ENCODE data around the gene NCOR2. TPM values are rescaled to one million over a fixed set of nuclear protein-coding genes. Genes with fewer than 3 reads are reported as not detected.

NCOR2 gene
- total RNA-seq, 2 donors from 2014 or later: 72.8 to 87.8 TPM

DNA sequence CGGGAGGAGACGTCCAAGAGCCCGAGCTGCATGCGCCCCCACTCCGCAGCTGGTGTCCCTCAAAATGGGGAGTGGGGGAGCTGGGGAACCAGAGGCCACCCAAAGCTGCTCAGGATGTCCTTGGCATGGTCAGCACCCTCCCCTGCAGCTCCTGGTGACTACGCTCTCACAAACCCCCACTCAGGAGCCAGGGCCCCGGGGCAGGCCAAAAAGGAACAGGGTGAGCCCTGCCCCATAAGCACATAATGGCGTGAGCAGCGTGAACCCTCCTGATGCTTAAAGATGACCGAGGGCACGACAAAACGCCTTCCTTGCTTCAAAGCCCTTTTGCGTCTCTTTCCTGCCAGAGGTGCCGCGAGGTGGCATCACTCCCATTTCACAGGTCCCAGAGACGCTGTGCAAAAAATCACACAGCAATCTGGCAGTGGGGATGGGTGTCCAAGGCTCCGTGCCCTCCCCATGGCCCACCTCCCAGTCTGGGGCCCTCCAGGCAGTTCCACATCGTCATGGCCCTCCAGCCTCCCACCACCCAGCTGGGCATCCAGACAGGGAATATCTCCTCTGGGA, 13.5 kb downstream of the NCOR2 start:
- no peak for ATAC-seq (replicated peaks)
- Mint-ChIP-seq H3K9me3 (no peaks in the 10 kb centered on the region), H3K27me3 (no peaks in the 10 kb centered on the region), H3K27ac (no peak overlapping the region), H3K4me3 (no peak overlapping the region), H3K36me3 (ENCODE audit: low read depth) (no peaks in the 10 kb centered on the region), H3K4me1 (peaks cover 7% of the 10 kb centered on the region)

DNA sequence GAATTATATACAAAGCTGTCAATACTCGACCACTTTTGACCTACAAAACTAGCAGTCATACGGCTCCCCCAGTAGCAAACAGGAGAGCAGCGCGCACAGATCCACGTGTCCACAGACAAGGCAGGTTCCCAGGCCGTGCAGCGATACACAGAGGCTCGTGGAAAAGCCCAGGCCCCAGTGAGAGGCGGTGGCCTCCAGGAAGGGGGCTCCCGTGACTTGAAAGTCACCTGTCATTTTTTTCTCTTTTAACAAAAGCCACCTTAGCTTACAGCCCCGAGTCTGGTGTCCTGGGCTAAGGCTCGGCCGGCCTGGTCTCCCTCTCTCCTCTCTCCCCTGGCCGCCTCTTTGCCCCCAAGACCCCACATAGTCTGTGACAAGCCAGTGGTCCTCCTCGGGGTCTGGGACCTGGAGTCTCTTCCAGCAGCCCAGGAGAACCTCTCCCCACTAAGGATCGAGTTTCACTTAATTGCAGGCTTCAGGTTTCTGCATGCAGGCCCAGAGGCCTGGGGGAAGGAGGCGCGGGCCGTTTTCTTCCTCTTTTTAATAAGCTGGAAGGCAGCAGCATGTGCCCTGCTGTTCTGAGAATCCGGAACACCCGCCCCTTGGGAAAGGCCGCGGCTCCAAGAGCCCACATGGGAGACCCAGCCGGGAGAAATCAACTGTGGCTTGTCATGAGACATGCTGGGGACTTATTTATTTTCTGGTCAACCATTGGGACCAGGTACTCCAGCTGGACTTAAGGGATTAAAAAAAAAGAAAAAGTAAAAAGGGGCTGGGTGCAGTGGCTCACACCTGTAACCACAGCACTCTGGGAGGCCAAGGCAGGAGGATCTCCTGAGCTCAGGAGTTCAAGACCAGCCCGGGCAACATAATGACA, 15.9 kb downstream of the NCOR2 start:
- ATAC-seq (replicated peaks): no peak
- no peaks in the 10 kb centered on the region for H3K36me3 Mint-ChIP-seq (ENCODE audit: low read depth)
- peaks cover 12% of the 10 kb centered on the region for H3K4me1 Mint-ChIP-seq
- no peaks in the 10 kb centered on the region for H3K27me3 Mint-ChIP-seq
- H3K4me3 Mint-ChIP-seq: no peak overlapping the region
- H3K9me3 Mint-ChIP-seq: no peaks in the 10 kb centered on the region
- H3K27ac Mint-ChIP-seq: no peak overlapping the region

DNA sequence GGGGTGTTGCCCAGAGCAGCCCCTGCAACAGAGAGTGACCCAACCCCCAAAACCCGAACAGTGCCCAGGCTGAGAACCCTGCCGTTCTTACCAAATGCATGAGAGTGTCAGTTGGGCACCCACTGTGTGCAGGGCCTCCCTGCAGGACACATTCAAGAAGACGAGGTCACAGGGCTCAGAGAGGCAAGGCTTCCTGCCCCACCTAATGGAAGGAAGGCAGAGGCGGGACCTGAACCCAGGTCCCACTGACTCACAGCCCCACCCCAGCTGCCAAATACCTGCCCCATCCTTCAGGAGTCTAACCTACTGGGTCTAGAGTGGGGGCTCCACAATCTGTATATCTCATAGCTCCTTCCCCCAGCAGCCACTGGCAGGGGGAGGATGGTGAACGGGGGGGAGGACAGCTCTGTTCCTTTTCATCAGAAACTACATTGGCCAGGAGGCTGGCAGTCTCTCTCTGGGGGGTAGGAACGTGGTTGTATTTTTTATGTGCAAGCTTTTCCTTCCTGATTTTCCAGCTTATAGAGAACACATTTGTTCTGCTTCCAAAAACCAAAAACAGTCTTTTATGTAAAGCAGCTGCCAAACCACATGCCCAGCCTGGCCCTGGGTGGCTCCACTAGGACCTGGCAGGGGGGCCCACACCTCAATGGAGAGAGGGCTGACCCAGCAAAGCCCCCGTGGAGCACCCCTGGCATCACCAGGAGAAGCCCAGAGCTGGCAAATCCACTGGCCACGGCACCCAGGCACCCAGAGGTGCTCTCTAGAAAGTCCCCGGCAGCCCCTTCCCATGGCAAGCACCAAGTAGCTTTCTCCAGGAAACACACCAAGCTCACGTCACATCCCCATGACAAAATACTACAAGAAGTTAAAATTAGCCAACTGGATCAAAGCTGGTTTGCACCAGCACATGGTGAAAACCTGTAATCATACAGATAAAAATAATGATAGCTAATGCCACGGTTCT, 17.0 kb downstream of the NCOR2 start:
- ATAC-seq (replicated peaks): no peak
- Mint-ChIP-seq H3K9me3 (no peaks in the 10 kb centered on the region), H3K36me3 (ENCODE audit: low read depth) (no peaks in the 10 kb centered on the region), H3K4me1 (peaks cover 12% of the 10 kb centered on the region), H3K4me3 (no peak overlapping the region), H3K27ac (peak overlapping the region; percentile 25), H3K27me3 (no peaks in the 10 kb centered on the region)

DNA sequence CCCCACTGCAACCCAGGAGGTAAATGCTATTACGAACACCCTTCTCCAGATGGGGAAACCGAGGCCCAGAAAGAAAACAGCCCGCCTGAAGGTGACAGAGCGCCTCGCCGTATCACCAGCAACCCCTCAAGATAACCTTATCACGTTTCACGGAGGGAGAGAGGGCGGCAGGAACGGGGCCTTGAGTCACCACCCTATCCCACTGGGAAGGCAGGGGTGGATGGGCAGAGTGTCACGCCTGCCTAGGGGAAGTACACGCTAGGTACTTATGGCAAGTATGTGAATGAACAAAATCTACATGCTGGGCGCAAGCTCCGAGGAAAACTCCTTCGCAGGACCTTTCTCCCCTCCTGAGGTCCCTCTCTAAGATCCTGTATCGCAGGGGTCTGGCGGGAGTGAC, 17.8 kb downstream of the NCOR2 start:
- Mint-ChIP-seq H3K27me3 (no peaks in the 10 kb centered on the region), H3K27ac (no peak overlapping the region), H3K4me3 (no peak overlapping the region), H3K36me3 (ENCODE audit: low read depth) (no peaks in the 10 kb centered on the region), H3K4me1 (peaks cover 12% of the 10 kb centered on the region), H3K9me3 (no peaks in the 10 kb centered on the region)
- ATAC-seq (replicated peaks): no peak

DNA sequence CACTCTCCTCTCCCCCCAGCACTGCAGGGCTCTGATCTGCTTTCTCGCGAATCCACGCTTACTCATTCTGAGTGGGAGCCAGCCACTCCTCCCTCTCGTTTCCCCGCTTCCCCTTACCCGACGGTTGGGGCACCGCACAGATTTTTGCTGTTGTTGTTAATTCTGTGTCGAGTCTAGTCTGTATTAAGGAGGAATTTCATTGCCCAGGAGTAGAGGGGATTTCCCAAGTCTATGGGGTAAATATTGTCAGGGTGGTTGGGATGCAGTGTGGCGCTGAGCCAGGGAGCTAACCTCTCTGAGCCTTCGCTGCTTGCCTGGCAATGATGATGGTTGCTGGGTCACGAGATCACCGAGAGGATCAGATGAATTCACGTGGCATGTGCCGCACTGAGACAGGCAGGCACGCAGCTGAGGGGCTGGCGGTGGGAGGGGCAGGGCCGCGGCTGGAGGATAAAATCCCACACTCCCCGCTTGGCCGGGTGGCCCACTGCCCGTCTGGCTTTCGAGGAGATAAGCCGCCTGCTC, 18.5 kb downstream of the NCOR2 start:
- H3K4me1 Mint-ChIP-seq: peaks cover 12% of the 10 kb centered on the region
- no peak for ATAC-seq (replicated peaks)
- H3K27ac Mint-ChIP-seq: peak overlapping the region; percentile 60
- no peaks in the 10 kb centered on the region for H3K36me3 Mint-ChIP-seq (ENCODE audit: low read depth)
- H3K27me3 Mint-ChIP-seq: no peaks in the 10 kb centered on the region
- H3K4me3 Mint-ChIP-seq: peak overlapping the region; percentile 30
- H3K9me3 Mint-ChIP-seq: no peaks in the 10 kb centered on the region

DNA sequence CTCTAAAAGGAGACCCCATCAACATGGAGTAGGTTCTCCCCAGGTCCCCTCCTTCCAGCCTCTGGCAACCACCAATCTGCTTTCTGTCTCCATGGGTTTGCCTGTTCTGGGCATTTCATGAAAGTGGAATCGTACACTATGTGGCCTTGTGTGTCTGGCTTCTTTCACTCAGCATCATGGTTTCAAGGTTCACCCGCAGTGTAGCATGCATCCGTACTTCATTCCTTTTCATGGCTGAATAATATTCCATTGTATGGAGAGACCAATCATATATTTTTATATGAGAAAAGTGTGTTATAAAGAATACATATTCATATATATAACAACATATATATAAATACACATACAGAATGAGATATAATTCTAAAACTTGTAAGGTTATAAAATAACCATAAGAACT, 19.8 kb downstream of the NCOR2 start:
- Mint-ChIP-seq H3K27ac (no peak overlapping the region), H3K9me3 (no peaks in the 10 kb centered on the region), H3K36me3 (ENCODE audit: low read depth) (no peaks in the 10 kb centered on the region), H3K4me3 (peak overlapping the region; percentile 60), H3K4me1 (peaks cover 12% of the 10 kb centered on the region), H3K27me3 (no peaks in the 10 kb centered on the region)
- no peak for ATAC-seq (replicated peaks)

DNA sequence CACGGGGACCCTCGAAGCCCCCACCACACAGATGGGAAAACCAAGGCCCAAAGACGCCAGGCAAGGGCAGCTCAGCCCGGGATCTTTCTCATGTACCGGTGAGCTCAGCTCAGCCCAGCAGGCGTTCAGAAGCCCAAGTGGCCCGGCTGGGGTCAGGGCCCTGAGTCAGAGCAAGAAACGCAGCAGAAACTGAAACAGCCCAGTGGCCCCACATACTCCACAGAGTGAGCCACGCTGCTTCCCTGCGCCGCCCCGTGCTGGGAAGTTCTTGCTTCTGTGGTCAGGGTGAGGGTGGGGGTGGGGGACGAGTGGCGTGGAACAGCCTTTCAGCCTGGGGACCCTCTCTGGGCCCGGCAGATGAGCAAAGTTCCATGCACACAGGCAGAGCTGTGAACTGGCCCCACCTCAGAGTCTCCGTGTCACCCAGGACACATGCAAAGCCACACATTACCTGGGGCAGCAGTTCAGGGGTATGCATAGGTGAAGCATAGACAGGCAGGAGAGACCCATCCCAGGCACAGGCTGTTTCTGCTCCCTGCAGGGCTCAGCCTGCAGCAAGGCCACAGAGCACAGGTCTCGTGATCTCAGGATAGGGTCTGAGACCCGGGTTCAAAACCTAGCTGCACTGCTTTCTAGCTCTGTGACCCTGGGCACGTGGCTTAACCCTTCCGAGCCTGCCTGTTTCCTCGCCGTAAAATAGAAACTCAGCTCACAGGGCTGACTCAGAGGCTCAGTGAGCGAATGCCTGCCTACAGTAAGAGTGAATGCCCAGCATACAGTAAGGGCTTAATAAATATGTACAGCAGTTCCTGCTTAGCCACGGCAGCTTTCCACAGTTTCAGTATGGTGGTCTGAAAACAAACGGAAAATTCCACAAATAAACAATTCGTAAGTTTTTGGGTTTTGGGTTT, 21.6 kb downstream of the NCOR2 start:
- H3K27me3 Mint-ChIP-seq: no peaks in the 10 kb centered on the region
- H3K36me3 Mint-ChIP-seq (ENCODE audit: low read depth): no peaks in the 10 kb centered on the region
- peak; percentile 93 for ATAC-seq (replicated peaks)
- H3K27ac Mint-ChIP-seq: no peak overlapping the region
- H3K4me1 Mint-ChIP-seq: peaks cover 9% of the 10 kb centered on the region
- peak overlapping the region; percentile 60 for H3K4me3 Mint-ChIP-seq
- no peaks in the 10 kb centered on the region for H3K9me3 Mint-ChIP-seq

DNA sequence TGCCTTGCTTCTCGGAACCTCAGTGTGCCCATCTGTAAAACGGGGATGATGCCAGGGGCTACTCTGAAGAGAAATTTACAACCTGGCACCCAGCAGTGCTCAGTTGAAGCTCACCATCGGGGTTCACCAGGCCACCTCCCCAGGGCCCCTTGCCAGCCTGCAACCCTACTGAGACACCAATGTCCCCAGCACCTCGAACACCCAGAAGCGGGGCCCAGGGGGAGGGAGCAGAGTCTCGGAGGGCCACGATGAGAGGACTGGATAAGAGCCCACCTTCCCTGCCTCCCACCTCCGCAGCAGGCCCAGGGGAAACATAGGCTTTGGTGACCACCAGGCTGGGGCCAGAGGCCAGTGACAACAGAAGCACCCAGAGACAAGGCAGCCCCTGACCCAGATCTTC, 22.4 kb downstream of the NCOR2 start:
- Mint-ChIP-seq H3K4me3 (peak overlapping the region; percentile 60), H3K9me3 (no peaks in the 10 kb centered on the region), H3K27ac (no peak overlapping the region), H3K27me3 (no peaks in the 10 kb centered on the region), H3K36me3 (ENCODE audit: low read depth) (no peaks in the 10 kb centered on the region), H3K4me1 (peaks cover 6% of the 10 kb centered on the region)
- no peak for ATAC-seq (replicated peaks)

DNA sequence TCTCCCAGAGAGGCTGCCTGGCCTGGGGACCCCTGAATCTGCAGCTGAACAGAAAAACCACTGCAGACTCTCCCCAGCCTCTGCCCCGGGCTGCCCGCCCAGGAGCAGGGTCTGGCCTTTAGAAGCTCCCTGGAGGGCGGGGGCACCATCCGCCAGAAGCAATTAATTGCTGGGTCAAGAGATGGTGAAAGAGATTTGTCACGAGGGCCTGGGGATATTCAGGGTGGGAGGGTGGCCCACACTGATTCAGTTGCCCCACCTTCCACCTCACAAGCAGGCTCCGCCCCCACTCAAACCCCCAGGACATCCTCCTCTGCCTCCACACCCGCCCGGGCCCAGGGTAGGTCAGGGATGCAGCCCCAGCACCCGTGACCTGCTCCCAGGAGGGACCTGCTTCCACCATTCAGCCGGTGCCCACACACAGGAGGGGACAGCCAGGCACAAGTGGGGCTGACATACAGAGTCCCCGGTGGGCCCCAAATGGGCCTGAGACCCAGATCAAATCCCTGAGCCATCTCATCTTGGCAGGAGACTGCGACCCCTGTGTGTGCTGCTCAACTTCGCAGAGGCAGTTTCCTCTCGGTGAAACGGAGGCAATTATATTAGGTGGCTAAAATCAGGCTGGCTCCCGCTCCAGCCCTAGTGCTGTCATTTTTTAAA, 23.0 kb downstream of the NCOR2 start:
- H3K36me3 Mint-ChIP-seq (ENCODE audit: low read depth): no peaks in the 10 kb centered on the region
- no peaks in the 10 kb centered on the region for H3K27me3 Mint-ChIP-seq
- H3K4me1 Mint-ChIP-seq: peaks cover 11% of the 10 kb centered on the region

DNA sequence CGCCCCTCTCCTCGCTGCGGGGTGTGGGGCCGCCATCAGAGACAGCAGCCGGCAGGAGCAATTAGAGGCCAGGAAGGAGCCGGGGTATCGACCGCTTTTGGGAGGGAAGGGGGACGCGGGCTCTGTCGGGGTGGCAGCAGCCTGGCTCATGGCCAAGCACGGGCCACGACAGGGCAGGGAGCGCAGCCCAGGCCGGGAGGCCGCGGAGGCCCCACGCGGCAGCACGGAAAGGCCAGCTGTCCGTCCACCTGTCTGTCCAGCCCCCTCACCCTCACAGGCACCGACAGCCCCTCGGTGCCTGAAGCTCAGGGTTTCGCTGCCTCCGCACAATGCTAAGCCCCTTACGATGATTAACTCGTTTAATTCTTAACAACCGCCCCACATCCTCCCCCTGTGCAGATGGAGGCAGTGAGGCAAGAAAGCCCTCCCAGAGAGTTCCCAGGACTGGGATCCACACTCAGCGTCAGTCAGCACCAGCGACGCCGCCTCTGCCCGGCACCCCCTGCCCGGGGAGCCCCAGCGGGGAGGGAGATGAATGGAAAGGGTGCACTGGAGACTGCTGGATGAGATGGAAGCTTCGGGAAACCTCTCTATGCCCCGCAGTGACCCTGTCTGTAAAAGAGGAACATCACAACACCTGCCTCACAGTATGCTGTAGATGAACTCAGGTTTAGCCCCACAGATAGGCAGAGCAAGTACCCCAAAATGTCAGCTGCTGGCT, 23.7 kb downstream of the NCOR2 start:
- no peaks in the 10 kb centered on the region for H3K36me3 Mint-ChIP-seq (ENCODE audit: low read depth)
- H3K27ac Mint-ChIP-seq: no peak overlapping the region
- no peak for ATAC-seq (replicated peaks)
- H3K4me1 Mint-ChIP-seq: peaks cover 8% of the 10 kb centered on the region
- no peak overlapping the region for H3K4me3 Mint-ChIP-seq
- no peaks in the 10 kb centered on the region for H3K27me3 Mint-ChIP-seq
- H3K9me3 Mint-ChIP-seq: no peaks in the 10 kb centered on the region

More for the DNA sequence above, 23.0 kb downstream of the NCOR2 start:
- Mint-ChIP-seq H3K27ac (no peak overlapping the region), H3K9me3 (no peaks in the 10 kb centered on the region), H3K4me3 (peak overlapping the region; percentile 60)
- no peak for ATAC-seq (replicated peaks)

DNA sequence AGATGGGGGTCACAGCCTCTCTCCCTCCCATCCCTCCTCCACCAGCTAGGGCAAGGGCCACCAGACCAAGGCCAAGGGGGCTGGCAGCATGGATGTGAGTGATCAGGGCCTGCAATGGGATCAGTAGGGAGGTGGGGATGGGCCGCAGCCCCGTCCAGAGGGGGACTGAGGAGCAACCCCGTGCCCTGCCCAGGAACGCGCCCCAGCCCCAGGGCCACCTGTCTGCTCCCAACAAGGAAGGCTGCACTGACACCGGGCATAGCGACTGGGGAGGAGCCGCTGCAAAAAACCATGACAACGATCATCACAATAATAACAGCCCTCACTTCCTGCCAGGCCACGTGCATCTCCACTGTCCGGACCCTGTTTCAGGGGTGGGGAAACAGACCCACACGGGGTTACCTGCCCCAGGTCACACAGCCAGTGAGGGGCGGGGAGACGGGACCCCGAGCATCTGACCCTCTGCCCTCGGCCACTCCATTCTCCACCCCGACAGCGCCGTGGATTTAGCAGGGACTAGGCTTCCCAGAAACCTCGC, 24.3 kb downstream of the NCOR2 start:
- no peak overlapping the region for H3K4me3 Mint-ChIP-seq
- ATAC-seq (replicated peaks): no peak
- peaks cover 5% of the 10 kb centered on the region for H3K4me1 Mint-ChIP-seq
- H3K9me3 Mint-ChIP-seq: no peaks in the 10 kb centered on the region
- H3K27me3 Mint-ChIP-seq: no peaks in the 10 kb centered on the region
- no peaks in the 10 kb centered on the region for H3K36me3 Mint-ChIP-seq (ENCODE audit: low read depth)
- H3K27ac Mint-ChIP-seq: no peak overlapping the region

DNA sequence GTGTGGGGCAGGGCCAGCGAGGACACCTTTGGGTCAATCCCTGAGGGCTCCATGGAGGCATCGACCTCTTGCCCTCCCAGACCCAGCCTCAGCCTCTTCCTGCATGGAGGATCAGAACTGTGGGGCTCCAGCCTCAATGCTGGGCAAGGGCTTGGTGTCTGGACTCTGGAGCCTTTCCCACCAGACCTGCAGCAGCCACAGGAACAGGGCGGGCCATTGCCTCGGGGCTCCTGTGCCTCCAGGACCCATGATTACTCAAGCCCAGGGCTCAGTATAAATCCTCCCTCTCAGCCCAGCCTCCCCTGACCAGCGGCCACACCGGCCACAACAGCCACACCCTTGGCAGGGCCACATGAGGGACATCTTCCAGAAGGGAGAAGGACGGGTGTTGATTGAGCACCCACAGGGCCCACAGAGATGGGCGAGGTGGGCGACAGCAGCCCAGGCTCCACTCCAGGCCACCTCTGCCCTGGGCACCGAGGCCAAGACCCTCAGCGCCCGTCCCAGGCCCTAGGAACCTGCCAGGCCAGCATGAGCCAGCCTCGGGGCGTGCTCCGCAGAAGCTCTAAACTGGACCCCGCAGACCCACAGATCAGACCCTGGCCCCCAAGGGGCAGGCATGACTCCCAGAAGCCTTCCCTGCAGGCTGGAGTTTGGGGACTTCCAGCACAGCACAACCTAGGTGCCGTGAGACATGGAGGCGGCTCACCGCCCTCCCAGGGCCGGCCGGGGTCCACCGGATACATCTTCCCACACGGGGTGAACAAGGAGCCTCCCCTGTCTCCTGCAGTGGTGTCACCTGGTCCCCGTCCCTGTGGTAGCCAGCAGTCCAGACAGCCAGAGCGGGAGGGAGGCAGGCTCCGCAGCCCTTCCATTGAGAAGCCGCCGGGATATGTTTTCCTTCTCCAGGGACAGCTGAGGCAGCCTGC, 25.1 kb downstream of the NCOR2 start:
- Mint-ChIP-seq H3K4me3 (no peak overlapping the region), H3K9me3 (no peaks in the 10 kb centered on the region), H3K4me1 (peaks cover 5% of the 10 kb centered on the region), H3K27ac (no peak overlapping the region), H3K27me3 (no peaks in the 10 kb centered on the region), H3K36me3 (ENCODE audit: low read depth) (no peaks in the 10 kb centered on the region)
- no peak for ATAC-seq (replicated peaks)

Data from activated T-helper 17 cell treated with anti-CD3 and anti-CD28 coated beads, Interleukin-2, amount 50 U/mL, for 72 hours (primary cell).